Measurements from ENCODE around the gene GRID1. TPM values are rescaled to one million over a fixed set of nuclear protein-coding genes. Genes with fewer than 3 reads are reported as not detected.

The GRID1 gene
- total and polyA plus RNA-seq, 4 donors = 1.1 to 3.8 TPM; not detected in 2

- intact Hi-C loops (cut with DNase I) = no loop called here
- peak; percentile 19 to 57 for DNase-seq
- H3K4me1 ChIP-seq (ENCODE audit: control insufficient read depth in 1 of 2, insufficient read depth in 2 of 2, low read length in 2 of 2) = no peaks in the 10 kb centered on the region
- H3K4me3 ChIP-seq (ENCODE audit: low read length in 2 of 2) = no peak overlapping the region
- H3K36me3 ChIP-seq (ENCODE audit: control insufficient read depth in 1 of 2, insufficient read depth in 2 of 2, low read length in 1 of 2) = no peaks in the 10 kb centered on the region
- no peaks in the 10 kb centered on the region for H3K27me3 ChIP-seq (ENCODE audit: control insufficient read depth in 1 of 2, insufficient read depth in 2 of 2, low read length in 1 of 2)
- H3K27ac ChIP-seq (ENCODE audit: low read depth in 1 of 2, low read length in 2 of 2) = no peak overlapping the region
- H3K9me3 ChIP-seq (ENCODE audit: control insufficient read depth, low read length) = no peaks in the 10 kb centered on the region
- no peak for ATAC-seq (ENCODE audit: low FRiP score)
- WGBS, 2 donors = 89 to 100% methylated on average over 1 of the region's 1 CpG
Observed at GRCh38 chr10:86368046-86368445, 1.5 kb upstream of the GRID1 start.

GRCh38 chr10:86367152-86367951 is 757 bp upstream of the GRID1 start:
- H3K4me1 ChIP-seq (ENCODE audit: control insufficient read depth in 1 of 2, insufficient read depth in 2 of 2, low read length in 2 of 2) = no peaks in the 10 kb centered on the region
- H3K27me3 ChIP-seq (ENCODE audit: control insufficient read depth in 1 of 2, insufficient read depth in 2 of 2, low read length in 1 of 2) = no peaks in the 10 kb centered on the region
- intact Hi-C loops (cut with DNase I) = no loop called here

GRCh38 chr10:86366902-86367151 is 232 bp upstream of the GRID1 start:
- Histone ChIP-seq H3K4me1 (ENCODE audit: control insufficient read depth in 1 of 2, insufficient read depth in 2 of 2, low read length in 2 of 2) (no peaks in the 10 kb centered on the region), H3K4me3 (ENCODE audit: low read length in 2 of 2) (peak overlapping the region; percentile 56 to 60), H3K27me3 (ENCODE audit: control insufficient read depth in 1 of 2, insufficient read depth in 2 of 2, low read length in 1 of 2) (no peaks in the 10 kb centered on the region), H3K36me3 (ENCODE audit: control insufficient read depth in 1 of 2, insufficient read depth in 2 of 2, low read length in 1 of 2) (no peaks in the 10 kb centered on the region), H3K9me3 (ENCODE audit: control insufficient read depth, low read length) (no peaks in the 10 kb centered on the region), H3K27ac (ENCODE audit: low read depth in 1 of 2, low read length in 2 of 2) (no peak overlapping the region)
- 0% methylated on average over 10 to 38 of the region's 38 CpGs for WGBS, 2 donors
- intact Hi-C loops (cut with DNase I) = no loop called here
- no peak for ATAC-seq (ENCODE audit: low FRiP score)
- no peak for DNase-seq

More at GRCh38 chr10:86367152-86367951, 757 bp upstream of the GRID1 start:
- H3K36me3 ChIP-seq (ENCODE audit: control insufficient read depth in 1 of 2, insufficient read depth in 2 of 2, low read length in 1 of 2) = no peaks in the 10 kb centered on the region
- peak overlapping the region; percentile 56 to 60 for H3K4me3 ChIP-seq (ENCODE audit: low read length in 2 of 2)
- peak; percentile 37 for ATAC-seq (ENCODE audit: low FRiP score)
- WGBS, 2 donors = 6 to 8% methylated on average over 57 to 62 of the region's 62 CpGs
- H3K27ac ChIP-seq (ENCODE audit: low read depth in 1 of 2, low read length in 2 of 2) = no peak overlapping the region
- no peaks in the 10 kb centered on the region for H3K9me3 ChIP-seq (ENCODE audit: control insufficient read depth, low read length)
- peak in 1 of 2 donors; percentile 83 for DNase-seq

- intact Hi-C loops (cut with DNase I) = no loop called here
- H3K27ac ChIP-seq (ENCODE audit: low read depth in 1 of 2, low read length in 2 of 2) = no peak overlapping the region
- H3K4me1 ChIP-seq (ENCODE audit: control insufficient read depth in 1 of 2, insufficient read depth in 2 of 2, low read length in 2 of 2) = peaks cover 0 to 3% of the 10 kb centered on the region in 2 donors
- ATAC-seq (ENCODE audit: low FRiP score) (no peak), DNase-seq (peak in 1 of 2 donors; percentile 51)
- H3K4me3 ChIP-seq (ENCODE audit: low read length in 2 of 2) = no peak overlapping the region
- H3K9me3 ChIP-seq (ENCODE audit: control insufficient read depth, low read length) = no peaks in the 10 kb centered on the region
- 2% methylated on average over 47 of the region's 47 CpGs for WGBS, 2 donors
- H3K36me3 ChIP-seq (ENCODE audit: control insufficient read depth in 1 of 2, insufficient read depth in 2 of 2, low read length in 1 of 2) = no peaks in the 10 kb centered on the region
- H3K27me3 ChIP-seq (ENCODE audit: control insufficient read depth in 1 of 2, insufficient read depth in 2 of 2, low read length in 1 of 2) = no peaks in the 10 kb centered on the region
Observed at GRCh38 chr10:86365346-86366032, 1.1 kb downstream of the GRID1 start.

- Histone ChIP-seq H3K27me3 (ENCODE audit: control insufficient read depth in 1 of 2, insufficient read depth in 2 of 2, low read length in 1 of 2) (no peaks in the 10 kb centered on the region), H3K36me3 (ENCODE audit: control insufficient read depth in 1 of 2, insufficient read depth in 2 of 2, low read length in 1 of 2) (no peaks in the 10 kb centered on the region), H3K4me1 (ENCODE audit: control insufficient read depth in 1 of 2, insufficient read depth in 2 of 2, low read length in 2 of 2) (peaks cover 0 to 3% of the 10 kb centered on the region in 2 donors), H3K27ac (ENCODE audit: low read depth in 1 of 2, low read length in 2 of 2) (no peak overlapping the region), H3K9me3 (ENCODE audit: control insufficient read depth, low read length) (no peaks in the 10 kb centered on the region), H3K4me3 (ENCODE audit: low read length in 2 of 2) (no peak overlapping the region)
- 6 to 14% methylated on average over 43 to 46 of the region's 46 CpGs for WGBS, 2 donors
- ATAC-seq (ENCODE audit: low FRiP score) (no peak), DNase-seq (peak; percentile 50 to 74)
- intact Hi-C loops (cut with DNase I) = no loop called here
Observed at GRCh38 chr10:86364491-86365345, 1.9 kb downstream of the GRID1 start.

- Histone ChIP-seq H3K4me1 (ENCODE audit: control insufficient read depth in 1 of 2, insufficient read depth in 2 of 2, low read length in 2 of 2) (peaks cover 0 to 3% of the 10 kb centered on the region in 2 donors), H3K36me3 (ENCODE audit: control insufficient read depth in 1 of 2, insufficient read depth in 2 of 2, low read length in 1 of 2) (no peaks in the 10 kb centered on the region), H3K4me3 (ENCODE audit: low read length in 2 of 2) (no peak overlapping the region), H3K27ac (ENCODE audit: low read depth in 1 of 2, low read length in 2 of 2) (no peak overlapping the region), H3K27me3 (ENCODE audit: control insufficient read depth in 1 of 2, insufficient read depth in 2 of 2, low read length in 1 of 2) (no peaks in the 10 kb centered on the region), H3K9me3 (ENCODE audit: control insufficient read depth, low read length) (no peaks in the 10 kb centered on the region)
- intact Hi-C loops (cut with DNase I) = no loop called here
- peak; percentile 38 to 43 for DNase-seq
- no peak for ATAC-seq (ENCODE audit: low FRiP score)
- WGBS, 2 donors = 23 to 34% methylated on average over 29 of the region's 29 CpGs
Observed at GRCh38 chr10:86363833-86364490, 2.6 kb downstream of the GRID1 start.

- H3K27me3 ChIP-seq (ENCODE audit: control insufficient read depth in 1 of 2, insufficient read depth in 2 of 2, low read length in 1 of 2) = no peaks in the 10 kb centered on the region
- no peak overlapping the region for H3K4me3 ChIP-seq (ENCODE audit: low read length in 2 of 2)
- H3K36me3 ChIP-seq (ENCODE audit: control insufficient read depth in 1 of 2, insufficient read depth in 2 of 2, low read length in 1 of 2) = no peaks in the 10 kb centered on the region
- peak; percentile 63 to 75 for DNase-seq
- 10 to 20% methylated on average over 68 to 80 of the region's 80 CpGs for WGBS, 2 donors
- intact Hi-C loops (cut with DNase I) = no loop called here
- peaks cover 0 to 3% of the 10 kb centered on the region in 2 donors for H3K4me1 ChIP-seq (ENCODE audit: control insufficient read depth in 1 of 2, insufficient read depth in 2 of 2, low read length in 2 of 2)
- H3K9me3 ChIP-seq (ENCODE audit: control insufficient read depth, low read length) = no peaks in the 10 kb centered on the region
- H3K27ac ChIP-seq (ENCODE audit: low read depth in 1 of 2, low read length in 2 of 2) = no peak overlapping the region
- ATAC-seq (ENCODE audit: low FRiP score) = no peak
Observed at GRCh38 chr10:86363184-86363832, 3.3 kb downstream of the GRID1 start.
